Activated CD4-positive, CD25-positive, alpha-beta regulatory T cell treated with anti-CD3 and anti-CD28 coated beads, Interleukin-2, amount 50 U/mL, for 24 hours (primary cell): ENCODE data around the gene IL17RD.

Source experiments
- ATAC-seq, 2 donors: fragments of 150-1000 bp; cut with Tn5 transposase; one replicate each; pipeline ENCODE4 v1.10.0; 2021; ENCODE audit warnings: mild to moderate bottlenecking in 1 of 2, moderate library complexity in 1 of 2

The IL17RD gene

DNA sequence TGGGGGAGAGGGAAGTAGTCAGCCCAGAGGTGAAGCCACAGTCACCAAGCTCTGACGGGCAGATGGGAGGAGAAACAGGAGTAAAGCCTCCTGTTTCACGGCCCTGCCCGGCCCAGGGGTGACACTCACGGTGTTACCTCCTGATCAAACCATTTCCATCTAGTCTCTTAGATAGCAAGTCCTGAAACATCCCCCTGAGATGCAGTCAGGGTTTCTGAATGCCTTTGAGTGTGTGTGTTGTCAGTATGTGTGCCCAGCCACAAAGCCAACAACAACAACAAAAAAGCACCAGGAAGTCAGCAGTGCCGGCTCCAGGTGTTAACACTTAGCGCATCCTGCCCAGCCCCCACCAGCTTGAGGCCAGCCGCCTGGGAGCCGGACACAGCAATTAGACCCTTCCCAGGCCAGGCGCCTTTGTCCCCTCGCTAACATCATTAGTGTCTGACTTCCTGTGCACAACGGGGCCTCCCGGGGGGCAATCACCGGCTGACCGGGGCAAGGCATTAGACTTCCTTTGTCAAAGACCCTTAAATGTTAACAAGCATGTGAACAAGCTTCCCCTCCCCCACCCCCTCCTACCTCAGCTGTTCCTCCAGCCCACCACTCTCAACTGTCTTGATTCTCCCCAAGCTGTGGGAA lies 34.5 kb downstream of the IL17RD start:
- no peak for ATAC-seq

DNA sequence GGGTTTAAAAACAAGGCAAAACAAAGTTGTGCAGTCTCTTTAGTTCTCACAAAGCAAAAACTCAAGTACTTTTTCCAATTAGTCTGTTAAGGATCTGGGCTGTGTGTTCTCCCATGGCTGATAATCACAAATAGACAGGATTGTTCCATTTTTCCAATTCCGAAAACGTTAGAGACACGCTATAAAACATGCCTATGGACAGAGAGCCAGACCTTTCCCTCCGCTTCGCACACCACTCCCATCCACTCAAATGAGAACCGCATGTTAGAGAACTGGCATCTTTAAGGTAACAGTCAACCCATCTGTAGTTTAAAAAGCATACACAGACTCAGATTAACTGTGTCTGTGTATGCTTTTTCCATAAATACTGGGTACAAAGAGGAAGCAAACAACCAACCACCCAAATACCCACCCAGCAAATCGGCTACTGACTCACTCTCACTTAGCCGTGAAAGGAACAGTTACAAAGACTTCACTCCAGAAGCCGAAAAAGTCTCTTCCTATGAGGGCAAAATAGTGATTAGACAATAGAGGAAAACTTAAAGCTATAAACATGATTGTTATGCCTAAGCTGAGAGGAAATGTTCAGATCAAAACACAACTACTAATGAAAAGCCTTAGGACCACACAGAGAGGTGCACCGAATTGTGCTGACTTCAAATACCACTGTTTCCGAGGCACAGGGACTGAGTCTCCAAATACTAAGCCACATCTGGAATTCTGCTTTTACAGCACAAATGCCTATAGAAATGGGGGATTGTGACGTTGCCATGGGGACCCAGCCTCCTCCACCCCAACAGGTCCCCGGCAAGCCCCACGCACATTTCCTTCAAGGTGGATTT lies 36.1 kb downstream of the IL17RD start:
- no peak for ATAC-seq

DNA sequence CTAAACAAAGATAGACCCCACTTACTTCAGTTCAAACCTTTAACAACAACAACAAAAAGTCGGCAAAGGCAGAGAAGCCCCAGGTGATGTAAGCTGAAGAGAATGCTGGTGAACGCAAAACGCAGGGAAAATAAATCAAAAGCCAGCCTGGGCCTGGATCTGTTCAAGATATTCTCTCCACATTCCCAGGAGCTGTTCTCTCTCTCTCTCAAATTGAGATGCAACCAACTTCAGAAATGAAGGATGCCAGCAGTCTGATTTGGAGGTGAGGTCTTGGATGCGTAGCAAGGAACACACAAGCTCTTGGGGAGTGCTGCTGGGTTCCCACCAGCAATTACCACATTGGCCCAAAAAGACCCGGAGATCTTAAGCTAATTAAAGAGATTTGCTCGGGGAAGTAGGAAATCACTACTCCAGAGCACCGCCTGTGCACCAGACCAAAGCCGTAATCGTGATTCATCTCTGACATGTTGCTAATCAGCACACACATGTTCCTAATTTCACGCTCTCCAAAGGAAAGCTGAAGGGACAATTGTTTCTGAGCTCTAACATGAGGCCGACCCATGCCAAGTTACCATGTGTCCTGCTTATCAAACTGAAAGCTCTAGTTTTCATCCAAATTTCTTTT lies 37.1 kb downstream of the IL17RD start:
- no peak for ATAC-seq

DNA sequence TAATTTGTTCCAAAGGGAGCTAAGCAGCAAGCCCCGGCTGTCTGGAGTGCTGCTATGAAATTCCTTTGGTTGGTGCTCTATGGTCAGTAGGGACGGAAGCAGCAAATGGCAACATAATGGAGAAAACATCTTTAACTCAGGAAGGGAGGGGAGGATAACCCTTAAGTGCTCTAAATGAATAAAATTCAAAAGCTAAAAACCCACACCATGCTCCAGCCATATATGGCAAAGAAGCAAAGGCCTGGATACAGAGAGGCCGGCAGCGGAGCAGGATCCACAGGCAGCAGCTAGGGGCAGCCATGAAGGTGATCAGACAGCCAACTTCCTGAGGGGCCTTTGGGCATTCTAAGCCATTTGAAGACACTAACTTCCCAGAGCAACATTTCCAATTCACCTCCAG lies 38.9 kb downstream of the IL17RD start:
- no peak for ATAC-seq

DNA sequence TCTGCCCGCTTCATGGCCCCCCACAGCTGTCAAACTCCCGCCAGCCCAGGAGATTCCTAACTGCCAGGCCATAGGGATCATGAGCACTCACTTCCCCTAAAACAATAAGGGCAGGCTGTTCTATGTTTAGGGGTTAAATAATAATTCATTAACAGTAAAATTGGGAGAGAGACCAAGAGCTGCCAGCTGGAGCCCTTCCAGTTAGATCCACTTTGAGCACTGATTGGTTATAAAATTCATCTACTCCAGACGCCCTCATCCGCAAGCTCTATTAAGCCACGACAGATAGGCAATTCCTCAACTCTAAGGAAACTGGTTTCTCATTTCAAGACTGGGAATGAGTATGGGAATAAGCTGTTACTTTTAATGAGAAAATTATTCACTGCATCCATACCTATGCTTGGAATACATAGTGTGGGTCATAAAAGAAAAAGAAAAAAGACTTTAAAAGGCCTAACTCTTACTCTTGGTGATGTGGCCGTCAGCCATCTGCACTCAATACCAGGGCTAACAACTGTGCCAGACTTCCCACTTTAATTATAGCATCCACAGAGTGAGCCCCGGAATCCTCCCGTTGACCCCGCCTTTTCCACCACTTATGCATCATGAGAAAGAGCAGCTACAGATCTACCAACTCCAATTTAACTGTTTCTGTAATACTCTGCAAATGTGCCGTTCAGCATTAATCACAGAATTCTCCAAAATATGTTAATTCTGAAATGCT lies 44.5 kb downstream of the IL17RD start:
- ATAC-seq, result no peak

DNA sequence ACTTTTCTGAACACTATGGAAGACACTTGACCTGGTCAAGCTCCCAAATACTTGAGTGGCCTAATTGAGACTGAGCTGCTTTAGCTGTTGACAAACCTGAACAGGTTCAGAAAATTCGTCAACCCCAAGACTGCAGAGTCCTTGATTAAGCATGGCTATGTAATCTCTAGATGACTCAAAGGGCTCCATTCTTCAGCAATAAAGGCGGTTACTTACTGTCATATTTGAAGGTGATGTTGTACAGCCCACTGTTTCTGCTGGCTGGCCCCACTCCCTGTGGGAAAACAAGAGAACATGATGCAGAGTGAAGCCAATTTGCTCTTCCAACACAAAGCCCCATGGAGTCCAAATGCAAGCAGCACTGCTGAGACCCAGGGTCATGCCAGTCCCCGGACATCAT lies 45.1 kb downstream of the IL17RD start:
- no peak for ATAC-seq

DNA sequence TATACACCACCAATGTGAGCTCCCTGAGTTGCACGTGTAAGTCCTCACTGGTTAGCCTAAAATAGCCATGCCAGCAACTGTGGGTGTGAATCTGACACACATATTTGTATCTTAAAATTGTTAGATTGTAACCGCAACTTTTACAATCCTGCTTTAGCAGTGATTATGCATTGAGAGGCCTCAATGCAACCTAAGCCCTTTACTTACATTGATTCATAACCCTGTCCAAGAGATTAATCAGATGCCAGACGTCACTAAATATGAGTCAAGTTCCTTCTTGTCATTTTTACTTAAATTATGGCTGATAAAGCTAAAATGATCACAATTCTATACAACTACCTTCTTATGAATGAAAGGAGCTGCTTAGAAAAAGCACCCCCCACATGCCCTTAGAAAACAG lies 46.9 kb downstream of the IL17RD start:
- ATAC-seq, result no peak

DNA sequence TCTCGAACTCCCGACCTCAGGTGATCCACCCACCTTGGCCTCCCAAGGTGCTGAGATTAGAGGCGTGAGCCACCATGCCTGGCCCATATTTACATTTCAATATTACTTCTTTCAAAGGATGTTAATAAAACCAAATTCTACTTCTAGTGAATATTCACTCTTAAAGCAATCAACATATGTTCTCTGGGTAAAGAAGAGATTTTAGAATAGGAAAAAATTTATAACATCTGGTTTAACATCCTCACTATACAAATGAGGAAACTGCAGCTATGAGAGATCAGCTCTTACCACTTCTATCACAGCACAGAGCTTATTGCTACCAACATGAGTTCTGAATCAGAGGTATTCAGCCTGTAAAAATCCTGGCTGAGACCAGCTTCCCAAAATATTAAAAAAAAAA lies 48.7 kb downstream of the IL17RD start:
- ATAC-seq, result no peak

DNA sequence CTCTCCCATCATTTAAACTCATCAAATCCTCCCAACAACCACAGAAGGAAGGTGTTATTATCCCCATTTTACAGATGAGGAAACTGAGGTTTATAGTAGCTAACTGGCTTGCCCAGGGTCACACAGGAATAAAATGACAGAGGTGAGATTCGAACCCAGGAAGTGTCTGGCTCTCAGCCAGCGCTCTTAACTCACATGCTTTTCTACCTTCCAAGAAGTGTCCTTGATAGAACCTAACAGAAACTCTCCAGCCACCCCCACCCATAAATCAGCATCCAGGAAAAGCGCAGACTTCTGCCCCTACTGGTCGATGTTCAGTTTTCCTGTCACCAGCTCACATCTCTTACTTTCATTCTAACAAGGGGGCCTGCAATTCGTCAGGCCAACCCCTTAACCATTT lies 52.9 kb downstream of the IL17RD start:
- no peak for ATAC-seq

DNA sequence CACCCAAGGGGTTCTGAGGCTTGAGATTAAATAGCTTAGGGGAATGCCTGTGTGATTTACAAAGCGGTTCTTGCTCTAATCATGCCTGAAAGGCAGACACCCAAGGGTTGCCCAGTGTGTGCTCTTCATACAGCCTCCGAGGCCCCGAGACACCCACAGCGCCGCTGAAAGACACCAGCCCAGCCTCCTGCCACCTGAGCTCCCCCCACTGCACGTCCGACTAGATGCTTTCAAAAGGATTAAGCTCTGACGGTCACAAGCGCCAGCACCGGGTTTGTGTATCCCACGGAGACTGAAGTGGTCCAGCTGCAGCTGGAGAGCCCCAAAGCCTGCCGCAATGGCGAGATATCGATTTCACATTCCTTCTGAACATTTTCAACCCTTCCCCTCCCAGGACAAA lies 54.4 kb downstream of the IL17RD start:
- no peak for ATAC-seq

DNA sequence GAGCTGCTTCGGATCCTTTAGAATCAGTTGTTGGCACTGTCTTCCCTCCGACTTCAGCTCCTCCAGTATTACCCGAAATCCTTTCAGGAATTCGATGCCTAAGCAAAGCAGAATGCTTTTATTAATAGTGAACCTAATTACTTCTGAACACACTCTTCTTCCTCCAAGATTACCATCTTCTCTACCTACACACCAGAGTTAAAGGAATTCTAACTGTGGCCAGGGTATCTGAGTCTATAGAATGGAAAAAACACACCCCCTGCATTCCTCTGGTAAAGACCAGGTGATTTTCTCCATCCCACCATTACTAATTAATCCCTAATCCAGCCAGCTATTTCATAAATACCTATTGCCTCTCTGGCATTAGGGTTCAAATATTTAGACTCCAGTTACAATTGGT lies 54.9 kb downstream of the IL17RD start:
- ATAC-seq, result no peak

DNA sequence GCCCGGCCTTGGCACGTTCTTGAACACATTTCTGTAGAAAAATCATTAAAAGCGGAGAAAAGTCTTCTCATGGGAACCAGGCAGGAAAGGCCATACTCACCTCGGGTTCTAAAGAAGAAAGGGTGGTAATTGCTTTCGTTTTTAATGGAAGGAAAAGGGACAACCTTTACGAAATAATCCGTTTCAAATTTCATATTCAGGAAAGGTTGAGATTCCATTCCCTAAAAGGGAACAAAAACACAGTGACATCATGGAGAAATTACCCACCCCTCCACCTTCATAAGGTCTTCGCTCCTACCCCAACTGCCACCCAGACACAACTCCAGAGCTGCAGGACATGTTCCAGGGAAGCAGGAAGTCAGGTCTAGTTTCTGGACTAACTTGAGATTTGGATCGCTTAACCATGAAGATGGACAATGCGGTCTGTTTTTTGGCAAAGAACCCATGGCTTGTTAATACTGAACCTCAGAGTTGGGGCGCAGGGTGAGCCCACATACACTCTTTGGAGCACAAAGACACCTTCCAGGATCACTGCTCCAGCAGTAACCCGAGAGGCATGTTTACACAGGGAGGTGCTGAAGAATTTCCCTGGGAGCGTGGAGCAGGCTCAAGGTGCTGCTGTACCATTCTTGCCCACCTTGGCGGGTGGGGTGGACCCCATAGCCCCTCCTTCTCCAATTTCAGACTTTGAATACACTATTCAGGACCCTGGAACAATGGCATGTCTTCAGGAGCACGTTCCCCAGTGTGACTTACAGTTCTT lies 55.5 kb downstream of the IL17RD start:
- ATAC-seq, result no peak

DNA sequence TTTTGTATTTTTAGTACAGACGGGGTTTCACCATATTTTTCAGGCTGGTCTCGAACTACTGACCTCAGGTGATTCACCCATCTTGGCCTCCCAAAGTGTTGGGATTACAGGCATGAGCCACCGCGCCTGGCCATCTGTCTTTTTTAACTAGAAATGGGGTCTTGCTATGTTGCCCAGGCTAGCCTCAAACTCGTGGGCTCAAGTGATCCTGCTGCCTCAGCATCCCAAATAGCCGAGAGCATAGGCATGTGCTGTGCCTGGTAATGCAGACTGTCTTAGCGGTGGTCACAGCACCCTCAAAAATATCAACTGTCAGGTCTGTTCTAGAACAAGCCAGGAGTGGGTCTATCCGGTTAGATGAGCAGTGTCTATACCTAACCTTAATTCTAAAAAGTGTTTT lies 56.5 kb downstream of the IL17RD start:
- no peak for ATAC-seq

DNA sequence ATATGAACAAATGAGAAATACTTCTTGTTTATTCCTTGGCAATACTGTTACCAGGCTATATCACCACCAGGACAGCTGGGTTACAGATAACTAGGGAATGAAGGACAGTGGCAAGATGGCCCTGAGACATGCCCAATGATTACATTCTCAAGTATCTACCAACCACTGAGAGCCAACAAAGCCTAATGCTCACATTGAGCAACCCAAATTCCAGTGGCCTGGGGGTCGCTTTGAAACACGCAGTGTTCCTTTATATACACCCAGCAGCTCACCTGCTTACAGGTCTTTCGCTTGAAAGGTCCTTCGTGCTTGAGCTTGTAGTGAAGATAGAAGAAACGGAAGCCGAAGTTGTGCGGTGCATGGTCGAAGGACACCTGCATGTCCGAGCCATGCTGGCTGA lies 59.6 kb downstream of the IL17RD start:
- no peak for ATAC-seq

DNA sequence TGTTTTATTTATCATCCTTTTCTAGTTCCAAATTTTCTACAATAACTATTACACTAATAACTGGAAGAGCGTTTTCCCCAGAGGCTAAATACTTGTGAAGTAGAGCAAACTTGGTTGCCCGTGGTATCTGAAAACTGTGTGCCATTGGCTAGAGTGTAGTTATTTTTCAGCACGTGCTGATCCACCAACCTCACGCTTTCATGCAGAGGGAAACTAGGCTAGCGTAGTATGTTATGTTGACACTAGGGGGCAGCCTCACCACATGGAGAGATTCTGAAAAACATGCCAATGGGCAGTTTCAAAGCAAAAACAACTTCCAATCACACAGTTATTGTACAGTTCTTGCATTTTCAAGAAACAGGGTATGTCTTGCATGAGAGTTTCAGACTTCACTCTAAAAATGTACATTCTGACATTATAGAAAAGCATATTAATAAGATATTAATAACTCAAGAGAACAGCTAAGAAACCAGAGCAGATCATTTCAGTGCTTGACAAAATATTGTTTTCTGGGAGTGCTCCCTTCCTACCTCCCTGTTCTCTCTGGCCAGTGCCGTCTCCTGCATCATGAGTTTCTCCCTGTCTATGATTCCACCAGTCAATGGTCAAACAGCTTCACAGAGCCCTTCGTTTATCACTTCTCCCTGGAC lies 65.0 kb downstream of the IL17RD start:
- ATAC-seq, result peak; percentile 60 to 64

DNA sequence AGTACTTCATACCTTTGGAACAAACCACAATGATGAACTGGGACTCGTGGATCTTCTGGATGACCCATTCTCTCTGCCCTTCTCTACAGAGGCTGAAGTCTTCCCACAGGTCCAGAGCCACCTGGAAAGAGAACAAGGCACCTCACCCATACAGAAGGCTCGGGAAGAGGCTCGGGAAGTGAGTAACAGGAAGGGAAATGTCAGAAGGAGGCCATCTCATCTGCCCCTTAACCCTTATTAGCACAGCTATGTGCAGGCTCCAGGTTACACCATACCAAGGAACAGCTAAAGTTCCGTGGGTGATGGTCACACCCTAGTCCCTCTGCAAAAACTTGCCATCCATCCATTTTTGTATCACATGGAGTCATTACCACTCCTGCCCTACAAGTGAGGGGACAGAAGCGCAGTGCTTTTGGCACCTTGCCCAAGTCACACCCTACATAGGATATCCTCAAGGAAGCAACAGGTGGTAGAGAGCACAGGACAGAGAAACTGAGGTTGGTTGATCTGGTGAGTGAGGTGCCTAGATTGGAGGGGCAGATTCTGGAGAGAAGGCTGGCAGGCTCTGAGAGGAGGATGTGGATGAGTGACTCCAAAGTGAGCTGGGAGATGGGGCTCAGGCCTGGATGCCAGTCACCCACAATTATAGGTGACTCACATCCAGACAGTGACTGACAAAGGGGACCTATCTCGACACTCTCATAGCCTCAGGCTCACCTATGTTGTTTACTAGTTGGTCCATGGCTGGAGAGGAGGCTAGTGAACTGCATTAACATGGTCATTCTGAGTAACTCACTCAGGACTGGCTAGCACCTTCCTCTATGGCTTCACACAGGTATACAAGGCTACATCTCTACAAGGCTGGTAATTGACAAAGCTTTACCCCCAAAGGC lies 66.5 kb downstream of the IL17RD start:
- ATAC-seq, result peak in 1 of 2 donors; percentile 17

DNA sequence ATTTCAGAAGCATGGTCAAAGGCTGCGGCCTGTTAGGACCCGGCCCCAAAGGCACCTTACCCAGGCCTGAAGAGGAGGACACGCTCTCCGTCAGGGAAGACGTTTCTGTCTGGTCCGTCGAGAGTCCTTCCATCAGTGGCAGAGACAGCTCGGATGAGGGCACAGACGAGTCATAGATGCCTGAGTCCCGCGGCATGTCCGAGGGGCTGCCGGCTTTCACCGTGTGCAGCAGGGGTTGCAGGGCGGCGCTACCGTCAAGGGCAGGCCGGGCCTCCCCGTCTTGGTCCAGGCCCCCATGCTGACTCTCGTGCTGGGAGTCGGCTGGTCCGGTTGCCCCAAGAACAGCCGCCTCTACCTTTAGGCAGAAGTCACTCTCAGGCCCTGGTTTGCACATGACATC lies 67.6 kb downstream of the IL17RD start:
- ATAC-seq, result no peak

DNA sequence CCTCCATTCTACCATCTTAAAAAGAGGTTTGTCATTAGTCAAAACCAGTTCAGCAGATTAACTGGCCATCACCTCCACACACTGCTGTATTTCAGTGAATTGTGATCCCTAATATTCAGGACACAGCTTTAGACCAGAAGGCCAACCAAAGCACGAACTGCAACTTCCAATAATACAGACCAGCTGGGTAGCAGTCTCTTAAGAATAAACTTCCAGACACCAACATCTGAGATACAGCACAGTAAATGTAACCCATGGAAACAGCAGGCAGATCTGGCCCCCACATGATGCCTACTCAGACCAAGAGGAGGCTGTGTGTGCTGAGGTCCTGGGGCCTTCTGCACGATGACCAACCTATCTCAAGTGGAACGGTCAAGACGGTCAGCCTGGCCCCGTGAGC lies 69.8 kb downstream of the IL17RD start:
- no peak for ATAC-seq

DNA sequence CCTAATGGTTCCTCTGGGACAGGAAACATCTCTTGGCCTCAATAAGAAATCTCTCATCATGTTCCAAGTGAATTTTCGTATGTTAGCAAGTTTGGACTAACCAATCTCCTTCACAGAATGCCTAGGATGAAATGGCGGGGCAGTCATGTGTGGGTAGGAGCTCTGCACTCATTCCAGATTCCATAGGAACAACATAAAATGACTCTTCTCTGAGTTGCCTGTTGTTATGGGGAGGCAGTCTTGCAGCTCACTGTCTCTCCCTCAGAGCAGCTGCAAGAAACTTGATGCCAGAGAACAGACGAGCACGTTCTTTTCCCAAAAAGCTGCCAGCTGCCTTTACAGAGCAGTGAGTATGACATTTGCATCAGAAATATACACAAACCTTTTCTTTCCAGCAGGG lies 70.6 kb downstream of the IL17RD start:
- no peak for ATAC-seq

DNA sequence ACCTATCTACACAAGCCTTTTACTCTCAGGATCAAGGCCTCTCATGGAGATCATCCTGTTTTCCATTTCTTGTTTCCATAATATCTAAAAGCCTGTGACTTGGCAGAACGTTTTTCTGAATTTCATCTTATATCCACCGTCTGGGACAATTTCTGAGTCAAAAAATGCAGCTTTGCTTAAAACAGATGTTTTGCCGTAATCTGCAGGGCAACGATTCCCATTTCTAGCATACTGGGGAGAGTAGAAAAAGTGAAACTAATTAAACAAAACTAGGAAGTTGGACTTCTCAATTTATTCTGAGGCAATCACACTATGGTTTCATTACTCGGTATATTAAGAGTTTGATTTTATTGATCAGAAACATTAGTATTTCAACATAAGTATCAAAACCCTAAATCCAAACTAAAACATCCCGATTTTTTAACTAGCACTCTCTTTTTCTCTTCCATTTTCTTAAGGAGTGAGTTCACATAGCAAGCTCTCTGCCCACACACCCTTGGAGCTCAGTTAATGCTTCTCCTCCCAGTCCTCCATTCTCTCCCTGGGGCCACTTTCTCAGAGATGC lies 71.1 kb downstream of the IL17RD start:
- ATAC-seq, result no peak

DNA sequence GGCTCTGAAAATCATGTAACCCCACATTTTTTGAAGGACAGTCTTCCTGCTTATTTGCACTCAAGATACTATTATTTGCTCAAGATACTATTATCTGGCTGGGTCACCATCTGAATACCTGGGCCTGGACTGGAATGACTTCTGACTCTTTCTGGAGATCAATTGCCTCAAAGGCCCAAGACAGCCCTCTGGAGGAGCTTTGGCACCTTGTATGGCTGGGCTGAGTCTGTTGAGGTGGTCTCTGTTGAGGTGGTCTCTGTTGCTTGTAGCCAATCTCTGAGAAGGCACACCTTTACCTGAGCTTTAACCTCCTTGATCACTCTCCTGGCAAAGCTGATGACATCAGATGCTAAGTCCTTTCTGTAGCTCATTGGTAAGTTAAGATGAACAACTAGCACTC lies 71.7 kb downstream of the IL17RD start:
- no peak for ATAC-seq
